Fibroblast of lung (primary cell): Measurements from ENCODE around the gene EIF4G1.

Source experiments
- EZH2 ChIP-seq: IDR thresholded peaks from 2 replicates; pipeline ENCODE4 v1.5.1; 2012; ENCODE audit warnings: low read length, control low read depth, mild to moderate bottlenecking; ENCODE audit errors: missing control alignments
- TF ChIP-seq, protein P1 (sequence below), 2 donors: IDR thresholded peaks in 1 of 2; conservative IDR thresholded peaks in 1 of 2; 1 replicate in 1 of 2; 2 replicates in 1 of 2; pipeline ENCODE4 v1.5.1; 2011 to 2012; ENCODE audit warnings: low read length in 2 of 2, control low read depth in 1 of 2, inconsistent platforms in 1 of 2, low read depth in 1 of 2, mild to moderate bottlenecking in 1 of 2

DNA sequence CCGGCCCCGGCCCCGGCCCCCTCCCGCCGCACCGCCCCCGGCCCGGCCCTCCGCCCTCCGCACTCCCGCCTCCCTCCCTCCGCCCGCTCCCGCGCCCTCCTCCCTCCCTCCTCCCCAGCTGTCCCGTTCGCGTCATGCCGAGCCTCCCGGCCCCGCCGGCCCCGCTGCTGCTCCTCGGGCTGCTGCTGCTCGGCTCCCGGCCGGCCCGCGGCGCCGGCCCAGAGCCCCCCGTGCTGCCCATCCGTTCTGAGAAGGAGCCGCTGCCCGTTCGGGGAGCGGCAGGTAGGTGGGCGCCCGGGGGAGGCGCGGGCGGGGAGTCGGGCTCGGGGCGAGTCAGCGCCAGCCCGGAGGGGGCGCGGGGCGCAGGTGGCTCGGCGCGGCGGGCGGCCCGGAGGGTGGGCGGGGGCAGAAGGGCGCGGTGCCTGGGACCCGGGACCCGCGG, 65.8 kb downstream of the EIF4G1 start:
- TF ChIP-seq, protein P1, sequence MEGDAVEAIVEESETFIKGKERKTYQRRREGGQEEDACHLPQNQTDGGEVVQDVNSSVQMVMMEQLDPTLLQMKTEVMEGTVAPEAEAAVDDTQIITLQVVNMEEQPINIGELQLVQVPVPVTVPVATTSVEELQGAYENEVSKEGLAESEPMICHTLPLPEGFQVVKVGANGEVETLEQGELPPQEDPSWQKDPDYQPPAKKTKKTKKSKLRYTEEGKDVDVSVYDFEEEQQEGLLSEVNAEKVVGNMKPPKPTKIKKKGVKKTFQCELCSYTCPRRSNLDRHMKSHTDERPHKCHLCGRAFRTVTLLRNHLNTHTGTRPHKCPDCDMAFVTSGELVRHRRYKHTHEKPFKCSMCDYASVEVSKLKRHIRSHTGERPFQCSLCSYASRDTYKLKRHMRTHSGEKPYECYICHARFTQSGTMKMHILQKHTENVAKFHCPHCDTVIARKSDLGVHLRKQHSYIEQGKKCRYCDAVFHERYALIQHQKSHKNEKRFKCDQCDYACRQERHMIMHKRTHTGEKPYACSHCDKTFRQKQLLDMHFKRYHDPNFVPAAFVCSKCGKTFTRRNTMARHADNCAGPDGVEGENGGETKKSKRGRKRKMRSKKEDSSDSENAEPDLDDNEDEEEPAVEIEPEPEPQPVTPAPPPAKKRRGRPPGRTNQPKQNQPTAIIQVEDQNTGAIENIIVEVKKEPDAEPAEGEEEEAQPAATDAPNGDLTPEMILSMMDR (conservative IDR thresholded peaks at IDR 0.05 in 1 of 2, IDR thresholded peaks at IDR 0.05 in 1 of 2; ENCODE audit: low read depth in 1 of 2, low read length in 2 of 2), result no peak
- TF ChIP-seq EZH2, result no peak
